Mononuclear cell (primary cell): ENCODE results near the gene BTF3L4. TPM values are rescaled to one million over a fixed set of nuclear protein-coding genes. Genes with fewer than 3 reads are reported as not detected.
"Not testable (repeated sequence)": the region's sequence is repeated elsewhere in the genome, so short reads cannot be mapped to it uniquely, and the experiment has no call there.

Source experiments
- H3K27me3 ChIP-seq: 2 replicates; pipeline ENCODE4 v1.6.0; 2011; ENCODE audit warnings: low read length, control low read depth; ENCODE audit not compliant: insufficient read depth
- H3K4me1 ChIP-seq: 2 replicates; pipeline ENCODE4 v1.5.1; 2011; ENCODE audit warnings: mild to moderate bottlenecking, low read length, control low read depth; ENCODE audit not compliant: insufficient read depth
- H3K4me3 ChIP-seq: 2 replicates; pipeline ENCODE4 v1.5.1; 2011; ENCODE audit warnings: mild to moderate bottlenecking, low read length, moderate library complexity
- H3K9me3 ChIP-seq: 2 replicates; pipeline ENCODE4 v1.5.1; 2011; ENCODE audit warnings: low read depth, mild to moderate bottlenecking, control low read depth, low read length
- total RNA-seq: library from RNA; depleted of rRNA; stranded (reverse); fragments of >200 nt; gene quantifications from one replicate; pipeline ENCODE4 v1.2.3, GENCODE V29; 2012

BTF3L4 gene
- 71.0 TPM for total RNA-seq

GRCh38 chr1:52056163-52056936, at the start of gene BTF3L4:
Gene BTF3L4 (plus strand): TSS chr1:52056295. CDS start chr1:52059848, 3,553 bp downstream.
- H3K4me3 ChIP-seq, result peak within 1 kb of the TSS; percentile 92
- H3K9me3 ChIP-seq, result no peaks in the 10 kb centered on the region
- H3K27me3 ChIP-seq, result no peaks in the 10 kb centered on the region
- H3K4me1 ChIP-seq, result peaks cover 29% of the 10 kb centered on the region

- no peak overlapping the region for H3K4me3 ChIP-seq
Measured at GRCh38 chr1:52007215-52008002, 48.7 kb upstream of the BTF3L4 start.

GRCh38 chr1:52008071-52008809, 47.9 kb upstream of the BTF3L4 start:
- Histone ChIP-seq H3K4me3 (no peak overlapping the region), H3K27me3 (peaks cover 14% of the 10 kb centered on the region), H3K9me3 (no peaks in the 10 kb centered on the region), H3K4me1 (no peaks in the 10 kb centered on the region)

More at GRCh38 chr1:52007215-52008002, 48.7 kb upstream of the BTF3L4 start:
- Histone ChIP-seq H3K27me3 (peaks cover 17% of the 10 kb centered on the region), H3K9me3 (no peaks in the 10 kb centered on the region), H3K4me1 (no peaks in the 10 kb centered on the region)

- no peaks in the 10 kb centered on the region for H3K4me1 ChIP-seq
Measured at GRCh38 chr1:52022133-52022532, 34.0 kb upstream of the BTF3L4 start.

GRCh38 chr1:52026278-52026677, 29.8 kb upstream of the BTF3L4 start:
- Histone ChIP-seq H3K4me3 (no peak overlapping the region), H3K9me3 (no peaks in the 10 kb centered on the region), H3K27me3 (no peaks in the 10 kb centered on the region), H3K4me1 (peaks cover 4% of the 10 kb centered on the region)

More at GRCh38 chr1:52022133-52022532, 34.0 kb upstream of the BTF3L4 start:
- no peaks in the 10 kb centered on the region for H3K27me3 ChIP-seq
- no peaks in the 10 kb centered on the region for H3K9me3 ChIP-seq
- no peak overlapping the region for H3K4me3 ChIP-seq

- H3K9me3 ChIP-seq, result no peaks in the 10 kb centered on the region
- no peaks in the 10 kb centered on the region for H3K27me3 ChIP-seq
- no peak overlapping the region for H3K4me3 ChIP-seq
- H3K4me1 ChIP-seq, result peaks cover 20% of the 10 kb centered on the region
Measured at GRCh38 chr1:52028328-52028727, 27.8 kb upstream of the BTF3L4 start.

GRCh38 chr1:52028839-52029238, 27.3 kb upstream of the BTF3L4 start:
- H3K4me3 ChIP-seq, H3K9me3 ChIP-seq, H3K27me3 ChIP-seq: not testable (repeated sequence)
- H3K4me1 ChIP-seq, result peaks cover 20% of the 10 kb centered on the region

GRCh38 chr1:52032124-52032784, 23.8 kb upstream of the BTF3L4 start:
- no peaks in the 10 kb centered on the region for H3K27me3 ChIP-seq
- peak overlapping the region; percentile 87 for H3K4me3 ChIP-seq

GRCh38 chr1:52032785-52033131, 23.3 kb upstream of the BTF3L4 start:
- no peaks in the 10 kb centered on the region for H3K27me3 ChIP-seq

More at GRCh38 chr1:52032124-52032784, 23.8 kb upstream of the BTF3L4 start:
- Histone ChIP-seq H3K4me1 (peaks cover 20% of the 10 kb centered on the region), H3K9me3 (no peaks in the 10 kb centered on the region)

GRCh38 chr1:52033190-52034049, 22.7 kb upstream of the BTF3L4 start, which contains the start of gene KTI12:
Gene KTI12 (minus strand): TSS chr1:52033810. CDS start chr1:52033761, 49 bp downstream.
- Histone ChIP-seq H3K4me3 (peak within 1 kb of the TSS; percentile 87), H3K4me1 (peaks cover 20% of the 10 kb centered on the region), H3K27me3 (no peaks in the 10 kb centered on the region), H3K9me3 (no peaks in the 10 kb centered on the region)

More at GRCh38 chr1:52032785-52033131, 23.3 kb upstream of the BTF3L4 start:
- H3K4me1 ChIP-seq, result peaks cover 20% of the 10 kb centered on the region
- H3K4me3 ChIP-seq, result peak overlapping the region; percentile 87
- H3K9me3 ChIP-seq, result no peaks in the 10 kb centered on the region

GRCh38 chr1:52034050-52034384, 22.1 kb upstream of the BTF3L4 start:
- no peaks in the 10 kb centered on the region for H3K9me3 ChIP-seq
- H3K4me3 ChIP-seq, result peak overlapping the region; percentile 87
- peaks cover 20% of the 10 kb centered on the region for H3K4me1 ChIP-seq
- H3K27me3 ChIP-seq, result no peaks in the 10 kb centered on the region

GRCh38 chr1:52037402-52037814, 18.7 kb upstream of the BTF3L4 start:
- H3K9me3 ChIP-seq, result no peaks in the 10 kb centered on the region
- peaks cover 7% of the 10 kb centered on the region for H3K4me1 ChIP-seq
- no peaks in the 10 kb centered on the region for H3K27me3 ChIP-seq
- no peak overlapping the region for H3K4me3 ChIP-seq

- Histone ChIP-seq H3K27me3 (no peaks in the 10 kb centered on the region), H3K4me3 (no peak overlapping the region), H3K9me3 (no peaks in the 10 kb centered on the region), H3K4me1 (peaks cover 2% of the 10 kb centered on the region)
Measured at GRCh38 chr1:52037909-52038308, 18.2 kb upstream of the BTF3L4 start.
